GM18519 (cell line): Measurements from ENCODE around the gene RPL18.

Experiments
- ATAC-seq: cut with Tn5 transposase; IDR thresholded peaks from one replicate; pipeline ENCODE4 v1.9.1; 2021; ENCODE audit warnings: mild to moderate bottlenecking, moderate library complexity; ENCODE audit not compliant: unreplicated experiment, low FRiP score

Gene RPL18

DNA sequence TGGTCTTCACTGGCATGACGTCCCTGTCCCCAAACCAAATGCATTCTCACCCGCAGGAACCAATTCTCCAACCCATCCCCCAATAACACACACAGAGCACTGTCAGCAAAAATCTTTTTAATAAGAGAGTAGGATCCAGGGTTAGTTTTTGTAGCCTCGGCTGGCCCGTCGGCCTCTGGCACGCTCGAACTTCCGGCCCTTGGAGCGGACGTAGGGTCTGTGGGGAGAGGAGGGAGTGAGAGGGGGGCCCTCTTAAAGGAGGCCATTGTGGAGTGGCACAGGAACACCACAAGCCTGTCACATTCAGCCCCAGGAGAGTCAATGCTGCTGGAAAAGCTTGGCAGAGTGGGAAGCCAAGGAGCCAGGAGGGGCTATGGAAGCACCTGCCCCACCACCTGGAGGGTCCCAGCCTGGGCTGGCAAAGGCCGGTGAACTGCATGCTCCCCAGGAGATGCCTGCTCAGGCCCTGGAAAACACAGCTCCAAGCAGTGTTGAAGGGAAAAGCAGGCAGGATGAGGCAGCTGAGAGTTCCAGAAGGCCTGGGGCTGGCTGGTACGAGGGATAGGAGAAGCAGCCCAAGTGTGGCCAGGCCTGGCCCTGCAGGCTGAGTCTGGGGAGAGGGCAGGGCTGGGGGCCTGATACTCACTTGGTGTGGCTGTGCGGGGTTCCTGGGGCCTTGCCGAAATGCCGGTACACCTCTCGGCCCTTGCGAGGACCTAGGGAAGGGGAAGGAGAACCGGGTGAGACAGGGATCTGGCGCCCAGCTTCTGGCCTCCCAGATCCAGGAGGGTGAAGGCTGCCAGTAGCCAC, 3.5 kb downstream of the RPL18 start:
- no peak for ATAC-seq

DNA sequence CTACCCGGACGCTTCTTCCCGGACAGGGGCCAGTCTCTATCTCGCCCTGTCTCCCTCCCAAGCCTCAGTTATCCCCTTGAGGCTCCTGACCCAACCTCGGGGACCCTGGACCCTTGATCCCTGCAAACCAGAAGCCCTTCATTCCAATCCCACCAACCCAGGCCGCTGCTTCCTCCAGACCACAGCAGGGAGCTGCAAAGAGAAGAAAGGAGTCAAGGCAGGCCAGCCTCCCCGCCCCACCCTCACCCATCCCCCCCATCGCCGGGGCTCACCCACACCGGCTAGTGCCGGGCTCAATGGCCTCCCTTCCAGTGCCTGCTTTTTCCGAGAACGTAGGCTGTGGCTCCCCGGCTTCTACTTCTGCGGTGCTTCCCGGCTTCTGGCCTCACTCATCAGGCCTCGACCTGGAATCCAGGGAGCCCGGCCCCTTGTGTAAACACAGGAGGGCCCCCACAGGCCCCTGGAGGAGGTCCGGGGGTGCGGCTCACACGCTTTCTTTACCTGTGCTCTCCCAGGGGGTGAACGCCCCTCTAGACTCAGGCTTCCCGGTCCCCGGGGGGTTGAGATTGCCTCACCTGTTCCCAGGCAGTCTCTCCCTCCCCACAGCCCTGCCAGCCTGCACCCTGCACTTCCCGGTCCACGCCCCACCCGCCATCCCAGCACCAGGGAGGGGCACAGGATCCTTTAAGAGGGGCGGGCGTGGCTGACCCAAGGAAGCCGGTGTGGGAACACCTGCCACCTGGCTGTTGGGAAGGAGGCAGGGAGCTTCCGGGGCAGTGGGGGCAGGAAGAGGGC, 4.3 kb downstream of the RPL18 start, which contains the start of gene FAM83E:
FAM83E (minus strand) TSS at position 641 of the 795 bp plus-strand sequence. CDS start 1,704 bp downstream, outside the sequence.
- ATAC-seq = no peak

DNA sequence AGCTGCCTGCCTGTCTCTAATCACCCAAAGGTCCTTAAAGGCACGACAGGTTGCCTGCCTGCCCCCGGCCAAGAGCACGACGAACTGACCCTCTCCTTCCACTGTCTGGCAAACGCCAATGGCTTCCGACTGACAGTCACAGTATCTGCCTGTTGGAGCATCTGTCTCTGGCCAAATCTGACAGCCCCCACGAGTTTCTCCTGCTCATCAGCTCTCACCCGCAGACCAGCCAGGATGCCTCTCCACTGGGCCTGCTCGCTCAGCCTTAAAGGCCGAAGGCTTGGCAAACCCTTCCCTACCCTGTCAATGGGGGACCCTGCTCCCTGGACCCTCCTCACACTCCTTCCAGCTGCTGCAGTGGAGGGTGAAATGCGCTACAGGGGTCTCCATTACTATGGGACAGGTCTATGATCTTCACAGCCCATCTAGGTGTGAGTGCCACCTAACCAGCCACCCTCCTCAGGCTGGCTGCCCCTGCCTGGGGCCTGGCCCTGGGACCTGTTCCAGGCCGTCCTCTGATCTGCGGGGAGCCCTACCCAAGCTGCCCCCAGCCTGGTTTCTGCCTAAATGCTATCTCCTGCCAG, 5.0 kb downstream of the RPL18 start:
- no peak for ATAC-seq

DNA sequence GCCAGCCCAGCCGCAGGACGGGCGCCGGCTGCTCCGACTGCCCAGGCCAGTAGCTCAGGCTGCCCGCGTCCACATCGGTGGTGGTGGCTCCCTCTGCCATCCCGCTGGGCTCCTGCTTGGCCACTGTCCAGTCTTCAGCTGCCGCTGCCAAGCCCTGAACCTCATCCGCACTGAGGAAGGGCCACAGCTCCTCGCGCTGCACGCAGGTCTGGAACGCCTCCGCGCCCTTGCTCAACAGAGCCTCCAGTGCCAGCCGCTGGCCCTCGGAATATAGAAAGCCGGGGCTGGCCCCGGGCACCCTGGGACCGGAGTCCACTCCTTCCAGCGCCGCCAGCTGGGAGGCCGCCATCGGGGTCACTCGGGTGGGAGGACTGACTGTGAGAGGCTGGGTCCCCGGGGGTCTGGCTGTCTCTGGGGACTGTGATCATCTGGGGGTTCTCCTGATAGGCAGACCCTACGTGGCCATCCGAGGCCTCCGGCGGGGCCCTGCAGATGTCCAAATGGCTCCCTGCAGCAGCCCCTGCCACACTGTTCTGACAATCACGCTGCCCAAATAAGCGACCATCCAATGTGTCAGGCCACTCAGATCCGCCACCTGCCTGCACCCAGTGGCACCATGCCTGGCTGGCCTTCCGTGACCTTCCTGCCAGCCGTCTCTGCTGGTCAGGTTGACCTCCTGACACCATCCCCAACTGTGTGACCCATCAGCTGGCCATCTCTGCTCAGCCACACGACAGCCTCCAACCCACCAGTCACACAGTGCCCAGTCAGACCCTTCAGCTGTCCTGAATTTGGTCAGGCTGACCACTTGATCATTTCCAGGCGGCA, 5.7 kb downstream of the RPL18 start:
- no peak for ATAC-seq

DNA sequence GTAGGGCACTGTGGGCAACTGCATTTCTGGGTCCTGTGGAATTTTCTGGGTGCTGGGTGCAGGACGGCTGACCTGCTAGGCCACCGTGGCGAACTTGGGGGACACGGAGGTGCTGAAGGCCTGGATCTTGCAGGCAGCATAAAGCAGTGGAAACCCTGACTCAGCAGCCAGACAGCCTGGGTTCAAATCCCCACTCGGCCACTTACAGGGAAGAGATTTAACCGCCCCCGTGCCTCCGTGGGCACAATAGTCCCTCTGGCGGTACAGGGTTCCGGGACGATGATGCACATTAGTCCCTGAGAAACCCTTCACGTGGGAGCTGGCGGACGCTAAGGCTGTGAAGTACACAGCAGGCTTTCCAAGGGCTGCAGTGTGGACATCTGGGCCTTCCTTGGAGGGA, 7.1 kb downstream of the RPL18 start:
- ATAC-seq = no peak

DNA sequence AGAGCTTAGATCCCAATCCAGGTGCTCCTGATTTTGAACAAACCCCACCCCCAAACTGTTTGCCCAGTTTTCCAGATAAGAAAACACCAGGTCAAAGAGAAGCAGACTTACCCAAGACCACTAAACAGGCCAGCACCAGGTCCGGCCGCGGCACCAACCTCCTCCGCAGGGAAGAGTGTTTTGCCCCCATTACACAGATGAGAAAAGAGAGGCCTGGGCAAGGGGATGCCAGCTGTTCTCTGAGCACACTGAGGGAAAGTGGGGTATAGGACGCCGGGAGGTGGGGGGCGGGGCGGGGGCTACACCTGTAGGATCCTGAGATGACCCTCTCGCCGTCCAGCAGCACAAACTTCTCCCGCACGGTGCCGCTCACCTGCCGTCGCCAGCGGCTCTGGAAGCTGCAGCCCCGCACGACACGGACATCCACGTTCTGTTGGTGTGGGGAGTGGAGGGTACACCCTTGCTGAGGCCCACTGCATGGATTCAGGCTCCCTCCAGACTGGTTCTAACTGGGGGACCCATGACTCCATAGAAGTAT, 9.3 kb downstream of the RPL18 start:
- no peak for ATAC-seq

DNA sequence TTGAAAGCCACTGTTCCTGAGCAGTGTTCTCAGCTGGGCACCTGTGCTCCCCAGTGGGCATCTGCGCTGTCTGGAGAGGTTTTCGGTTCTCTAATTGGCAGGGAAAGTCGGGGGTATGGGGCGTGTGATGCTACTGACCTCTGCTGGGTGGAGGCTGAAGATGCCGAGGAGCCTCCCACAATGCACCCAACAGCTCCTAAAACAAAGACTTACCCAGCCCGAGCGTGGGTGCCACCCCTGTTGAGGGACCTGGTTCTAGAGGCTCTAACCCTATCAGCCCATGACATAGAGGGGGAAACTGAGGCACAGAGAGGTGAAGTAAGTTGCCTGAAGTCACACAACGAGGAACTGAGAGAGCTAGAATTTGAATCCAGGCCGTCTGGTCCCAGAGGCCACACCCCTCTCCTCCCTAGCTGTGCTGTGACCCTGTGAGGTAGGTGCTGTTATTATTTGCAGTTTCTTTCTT, 10.1 kb downstream of the RPL18 start:
- no peak for ATAC-seq

DNA sequence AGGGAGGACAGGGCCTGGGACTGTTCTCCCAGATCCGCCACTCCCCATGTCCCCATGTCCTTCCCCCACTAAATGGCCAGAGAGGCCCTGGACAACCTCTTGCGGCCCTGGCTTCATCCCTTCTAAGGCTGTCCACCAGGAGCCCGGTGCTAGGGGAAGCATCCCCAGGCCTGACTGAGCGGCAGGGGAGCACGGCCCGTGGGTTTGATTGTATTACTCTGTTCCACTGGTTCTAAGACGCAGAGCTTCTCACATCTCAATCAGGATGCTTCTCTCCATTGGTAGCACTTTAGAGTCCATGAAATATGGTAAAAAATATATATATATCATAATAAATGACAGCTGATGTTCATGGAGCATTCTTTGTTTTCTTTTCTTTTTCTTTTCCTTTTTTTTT, 11.6 kb downstream of the RPL18 start:
- no peak for ATAC-seq

DNA sequence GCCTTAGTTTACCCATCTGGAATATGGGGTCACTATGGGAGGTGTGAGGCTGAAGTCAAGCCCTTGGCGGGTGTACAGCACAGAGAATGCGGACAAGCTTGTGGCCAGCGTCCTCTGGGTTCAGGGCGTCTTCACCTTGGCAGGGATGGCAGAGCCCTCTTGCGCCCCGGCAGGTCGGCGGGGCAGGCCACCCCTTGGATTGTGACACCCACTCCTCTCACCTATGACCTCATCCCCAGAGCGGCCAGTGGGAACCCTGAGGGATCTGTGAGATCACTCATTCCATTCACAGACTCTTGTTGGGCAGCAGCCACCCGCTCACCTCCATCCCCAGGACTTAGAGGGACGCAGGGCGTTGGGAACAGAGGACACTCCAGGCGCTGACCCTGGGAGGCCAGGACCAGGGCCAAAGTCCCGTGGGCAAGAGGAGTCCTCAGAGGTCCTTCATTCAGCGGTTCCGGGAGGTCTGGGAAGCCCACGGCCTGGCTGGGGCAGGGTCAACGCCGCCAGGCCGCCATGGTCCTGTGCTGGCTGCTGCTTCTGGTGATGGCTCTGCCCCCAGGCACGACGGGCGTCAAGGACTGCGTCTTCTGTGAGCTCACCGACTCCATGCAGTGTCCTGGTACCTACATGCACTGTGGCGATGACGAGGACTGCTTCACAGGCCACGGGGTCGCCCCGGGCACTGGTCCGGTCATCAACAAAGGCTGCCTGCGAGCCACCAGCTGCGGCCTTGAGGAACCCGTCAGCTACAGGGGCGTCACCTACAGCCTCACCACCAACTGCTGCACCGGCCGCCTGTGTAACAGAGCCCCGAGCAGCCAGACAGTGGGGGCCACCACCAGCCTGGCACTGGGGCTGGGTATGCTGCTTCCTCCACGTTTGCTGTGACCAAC, 12.3 kb downstream of the RPL18 start, which contains the start of gene SPACA4:
SPACA4 (plus strand) TSS at position 280 of the 896 bp plus-strand sequence; CDS start at position 517, 237 bp downstream.
- ATAC-seq = no peak

DNA sequence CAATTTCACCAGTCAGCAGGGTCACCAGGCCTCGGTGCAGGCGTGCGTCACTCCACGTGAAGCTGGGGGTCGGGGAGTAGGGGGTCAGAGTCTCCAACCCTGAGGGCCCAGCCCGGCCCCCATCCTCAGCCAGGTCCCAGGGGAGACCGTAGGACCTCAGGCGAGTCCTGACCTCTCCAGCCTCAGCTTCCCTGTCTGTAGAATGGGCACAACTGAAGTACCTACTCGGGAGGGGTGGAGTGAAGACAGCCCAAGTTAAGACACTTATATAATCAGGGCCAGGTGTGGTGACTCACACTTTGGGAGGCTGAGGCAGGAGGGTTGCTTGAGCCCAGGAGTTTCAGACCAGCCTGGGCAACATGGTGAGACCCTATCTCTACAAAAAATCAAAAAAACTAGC, 15.1 kb downstream of the RPL18 start:
- no peak for ATAC-seq

DNA sequence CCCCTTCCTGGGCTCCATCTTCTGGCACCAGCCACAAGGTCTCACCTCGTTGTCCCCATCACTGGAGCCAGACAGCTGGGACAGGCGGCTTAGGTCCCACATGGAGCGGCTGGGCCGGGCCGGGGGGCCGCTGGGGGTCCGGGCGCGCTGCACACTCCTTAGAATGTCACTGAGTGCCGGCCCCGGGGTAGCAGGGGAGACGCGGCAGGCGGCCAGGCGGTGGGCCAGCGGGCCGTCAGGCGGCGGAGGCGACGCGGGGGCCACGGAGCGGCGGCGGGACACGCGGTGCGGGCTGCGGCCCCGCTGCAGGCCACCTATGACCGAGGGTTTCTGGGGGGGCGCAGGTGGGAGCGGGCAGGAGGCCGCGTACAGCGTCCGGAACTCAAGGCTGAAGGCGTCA, 15.5 kb downstream of the RPL18 start:
- ATAC-seq = no peak

DNA sequence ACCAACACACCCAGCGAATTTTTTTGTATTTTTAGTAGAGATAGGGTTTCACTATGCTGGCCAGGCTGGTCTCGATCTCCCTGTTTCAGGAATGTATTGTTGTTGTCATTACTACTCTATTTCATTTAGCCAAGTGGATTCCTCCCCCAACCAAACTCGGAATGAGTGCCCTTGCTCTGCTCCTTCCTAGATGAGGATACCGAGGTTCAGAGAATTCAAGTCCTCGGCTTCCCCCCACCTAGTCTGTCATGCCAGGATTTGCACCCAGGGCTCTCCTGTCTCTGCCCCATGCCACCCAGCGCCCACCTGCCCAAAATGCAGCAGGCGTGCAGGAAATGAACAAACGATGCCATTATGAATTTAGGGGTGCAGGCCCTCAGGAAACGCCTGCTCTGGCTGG, 16.0 kb downstream of the RPL18 start:
- no peak for ATAC-seq

DNA sequence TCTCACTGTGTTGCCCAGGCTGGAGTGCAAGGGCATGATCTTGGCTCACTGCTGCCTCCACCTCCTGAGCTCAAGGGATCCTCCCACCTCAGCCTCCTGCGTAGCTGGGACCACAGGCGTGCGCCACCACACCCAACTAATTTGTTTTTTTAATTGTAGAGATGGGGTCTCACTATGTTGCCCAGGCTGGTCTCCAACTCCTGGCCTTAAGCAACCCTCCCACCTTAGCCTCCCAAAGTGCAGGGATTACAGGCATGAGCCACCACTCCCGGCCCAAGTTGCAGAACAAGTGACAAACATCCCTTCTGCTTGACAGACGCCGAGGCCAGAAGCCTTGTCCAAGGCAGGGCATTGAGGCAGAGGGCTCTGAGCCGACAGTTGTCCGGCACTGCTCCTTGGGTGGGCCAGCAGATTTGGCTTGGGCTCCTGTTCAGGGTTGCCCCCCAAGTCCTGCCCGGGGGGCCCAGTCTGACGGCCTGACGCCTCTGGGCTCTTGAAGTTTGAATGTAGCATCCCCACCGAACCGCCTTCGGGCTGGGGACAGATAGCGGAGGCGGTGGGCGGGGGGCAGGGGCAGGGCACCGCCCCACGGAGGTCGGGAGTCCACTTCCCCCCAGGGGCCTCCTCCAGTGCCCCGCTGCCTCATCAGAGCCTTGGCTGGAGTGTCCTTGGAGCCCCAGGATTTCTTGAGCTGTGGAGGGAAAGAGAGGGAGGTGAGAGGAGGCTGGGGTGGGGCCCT, 18.1 kb downstream of the RPL18 start:
- no peak for ATAC-seq

DNA sequence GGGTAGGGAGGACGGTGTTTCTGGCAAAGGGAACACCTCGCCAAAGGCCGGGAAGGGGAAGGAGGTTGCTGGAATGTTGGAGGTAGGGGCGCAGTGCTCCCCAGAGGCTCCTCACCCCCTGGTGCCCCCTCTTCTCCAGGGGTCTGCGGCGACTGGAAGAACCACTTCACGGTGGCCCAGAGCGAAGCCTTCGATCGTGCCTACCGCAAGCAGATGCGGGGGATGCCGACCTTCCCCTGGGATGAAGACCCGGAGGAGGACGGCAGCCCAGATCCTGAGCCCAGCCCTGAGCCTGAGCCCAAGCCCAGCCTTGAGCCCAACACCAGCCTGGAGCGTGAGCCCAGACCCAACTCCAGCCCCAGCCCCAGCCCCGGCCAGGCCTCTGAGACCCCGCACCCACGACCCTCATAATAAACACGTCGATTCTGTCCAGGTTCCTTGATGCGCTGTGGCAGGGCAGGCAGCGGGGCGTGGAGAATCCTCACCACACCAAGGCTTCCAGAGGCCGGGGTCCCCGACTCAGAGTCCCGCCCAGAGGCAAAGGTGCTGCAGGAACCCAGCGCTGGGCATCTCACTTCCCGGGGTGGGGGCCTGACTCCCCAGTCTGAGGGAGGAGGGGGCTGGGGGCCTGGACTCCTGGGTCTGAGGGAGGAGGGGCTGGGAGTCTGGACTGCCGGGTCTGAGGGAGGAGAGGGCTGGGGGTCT, 19.8 kb downstream of the RPL18 start:
- no peak for ATAC-seq

DNA sequence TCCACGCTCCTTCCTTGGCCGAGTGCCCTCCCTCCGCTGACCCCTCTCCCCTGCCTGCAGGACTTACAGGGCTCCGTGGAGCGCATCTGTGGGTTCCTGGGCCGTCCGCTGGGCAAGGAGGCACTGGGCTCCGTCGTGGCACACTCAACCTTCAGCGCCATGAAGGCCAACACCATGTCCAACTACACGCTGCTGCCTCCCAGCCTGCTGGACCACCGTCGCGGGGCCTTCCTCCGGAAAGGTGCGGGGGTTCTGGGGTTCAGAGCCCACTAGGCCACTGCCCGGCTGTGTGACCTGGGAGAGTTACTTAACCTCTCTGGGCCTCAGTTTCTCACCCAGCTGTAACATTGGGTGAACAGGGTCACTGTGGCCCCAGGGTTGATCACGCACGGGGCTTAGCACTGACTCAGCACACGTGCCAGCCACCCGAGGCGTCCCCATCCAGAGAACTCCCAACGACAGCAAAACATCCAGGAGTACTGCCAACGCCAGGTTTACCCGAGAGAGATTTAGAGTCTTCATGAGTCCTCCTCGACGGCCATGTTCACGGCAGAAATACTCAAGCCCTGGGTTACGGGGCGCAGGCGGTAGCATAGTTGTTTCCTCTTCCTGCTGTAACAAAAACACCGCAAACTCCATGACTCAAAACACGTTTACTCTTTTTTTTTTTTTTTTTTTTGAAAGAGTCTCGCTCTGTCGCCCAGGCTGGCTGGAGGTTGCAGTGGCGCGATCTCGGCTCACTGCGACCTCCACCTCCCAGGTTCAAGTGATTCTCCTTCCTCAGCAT, 22.1 kb downstream of the RPL18 start:
- ATAC-seq = no peak

DNA sequence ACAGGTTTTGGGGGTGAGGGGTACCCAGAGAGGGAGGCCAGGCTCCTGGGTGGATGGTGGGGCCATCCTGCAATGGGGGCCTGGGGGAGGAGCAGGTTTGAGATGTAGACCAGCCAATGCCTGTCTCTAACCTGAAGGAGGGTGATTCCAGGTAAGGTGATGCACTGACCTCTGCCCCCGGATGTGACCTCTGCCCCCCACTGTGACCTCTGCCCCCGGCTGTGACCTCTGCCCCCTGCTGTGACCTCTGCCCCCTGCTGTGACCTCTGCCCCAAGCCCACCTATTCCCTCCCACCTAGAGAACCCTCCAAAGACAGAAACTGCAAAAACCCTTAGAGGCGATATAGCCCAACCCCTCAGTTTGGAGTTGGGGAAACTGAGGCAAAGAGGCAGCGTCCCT, 22.7 kb downstream of the RPL18 start:
- no peak for ATAC-seq

DNA sequence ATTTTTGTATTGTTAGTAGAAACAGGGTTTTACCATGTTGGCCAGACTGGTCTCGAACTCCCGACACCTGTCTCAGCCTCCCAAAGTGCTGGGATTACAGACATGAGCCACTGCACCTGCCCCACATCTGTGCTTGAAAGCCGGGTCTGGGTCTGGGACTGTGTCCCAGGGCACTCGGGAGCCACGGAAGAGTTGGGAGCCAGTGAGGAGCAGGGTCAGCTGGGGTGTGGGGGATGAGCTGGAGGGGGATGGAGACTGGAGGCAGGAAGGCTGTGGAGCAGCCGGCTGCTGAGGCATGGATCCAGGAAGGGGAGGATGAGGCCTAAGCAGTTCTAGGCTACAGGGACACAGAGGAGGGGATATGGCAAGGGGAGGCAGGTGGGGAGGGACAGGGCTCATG, 23.1 kb downstream of the RPL18 start:
- no peak for ATAC-seq
